Islet of Langerhans (tissue), 1 donor: Measurements from ENCODE around the gene GRIK4.

Source experiments
- FAIRE-seq: peaks from one replicate; lab custom pipeline; 2011; peaks lifted over from hg19 to GRCh38; lab: Jason Lieb, UNC

The GRIK4 gene

GRCh38 chr11:120710354-120711131 lies 199.0 kb downstream of the GRIK4 start:
- FAIRE-seq = no peak

DNA sequence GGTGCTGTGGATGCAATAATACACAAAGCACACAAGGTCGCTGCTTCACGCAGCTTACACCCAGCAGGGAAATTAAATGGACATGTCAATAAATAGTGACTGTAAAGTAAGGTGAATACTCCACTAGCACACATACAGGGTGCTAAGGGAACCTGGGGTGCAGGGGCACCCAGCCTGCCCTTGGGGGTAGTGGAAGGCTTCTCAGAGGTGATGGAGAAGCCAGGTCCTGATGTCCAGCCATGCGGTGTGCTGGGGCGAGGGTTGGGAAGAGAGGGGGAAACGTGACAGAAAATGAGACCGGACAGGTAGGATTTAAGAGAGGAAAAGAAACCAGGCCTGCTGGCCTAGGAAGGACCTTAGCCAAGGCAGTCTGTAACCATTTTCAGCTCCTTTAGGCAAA lies 200.5 kb downstream of the GRIK4 start:
- no peak for FAIRE-seq

DNA sequence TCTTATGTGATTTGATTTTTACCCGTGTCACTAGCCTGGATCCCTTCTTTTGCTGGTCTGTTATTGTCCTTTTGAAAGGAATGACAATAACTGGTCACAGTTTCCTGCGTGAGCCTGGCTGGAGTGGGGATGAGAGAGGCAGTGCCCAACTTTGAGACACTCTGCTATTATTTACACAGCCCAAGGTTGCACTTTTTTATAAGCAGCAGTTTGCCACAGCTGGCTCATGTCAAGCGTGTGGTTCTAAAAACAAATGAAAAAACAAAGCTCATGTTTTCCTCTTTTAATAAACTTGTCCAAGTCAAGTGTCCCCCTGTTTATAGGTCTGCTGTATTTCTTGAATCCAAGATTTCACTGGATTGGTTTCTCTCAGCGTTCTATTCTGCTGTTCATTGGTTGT lies 201.3 kb downstream of the GRIK4 start:
- FAIRE-seq = no peak

DNA sequence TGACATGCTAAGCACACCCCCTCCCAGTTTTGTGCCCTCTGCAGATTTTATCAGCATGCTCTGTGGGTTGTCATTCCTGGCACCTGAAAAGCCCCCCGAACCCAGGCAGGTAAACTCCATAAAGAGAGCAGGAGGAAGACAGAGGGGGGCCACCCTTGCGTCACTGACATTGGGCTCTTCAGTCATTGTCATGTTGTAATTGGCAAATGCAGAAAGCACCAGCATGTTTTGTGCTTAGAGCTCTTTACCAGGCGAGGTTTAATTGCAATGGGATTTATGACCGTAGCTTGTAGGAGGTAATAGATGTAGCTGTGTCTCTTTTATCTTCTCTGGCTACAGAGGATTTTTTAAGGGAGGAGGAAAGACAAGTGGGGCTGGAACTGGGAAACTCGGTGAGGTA lies 201.7 kb downstream of the GRIK4 start:
- no peak for FAIRE-seq

GRCh38 chr11:120714438-120714837 lies 202.9 kb downstream of the GRIK4 start:
- FAIRE-seq = no peak

GRCh38 chr11:120715239-120715638 lies 203.7 kb downstream of the GRIK4 start:
- no peak for FAIRE-seq

DNA sequence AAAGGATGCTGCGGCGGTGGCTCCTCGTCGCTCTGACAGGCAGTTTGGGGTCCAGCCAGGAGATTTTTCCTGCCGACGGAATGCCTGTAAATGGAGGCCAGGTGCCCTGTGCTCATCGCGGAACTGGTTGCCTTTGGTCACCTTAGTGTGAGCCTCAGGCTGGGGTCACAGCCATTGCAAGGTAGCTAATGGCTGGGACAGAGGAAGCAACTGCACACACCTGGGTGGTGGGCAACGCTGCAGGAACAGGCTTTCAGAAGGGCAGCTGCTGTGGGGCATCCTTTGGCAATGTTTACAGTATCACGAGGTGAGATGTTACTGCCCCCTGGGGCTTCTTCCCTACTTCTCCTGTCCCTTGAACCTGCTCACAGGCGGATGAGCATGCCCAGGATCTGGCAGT lies 205.5 kb downstream of the GRIK4 start:
- no peak for FAIRE-seq

DNA sequence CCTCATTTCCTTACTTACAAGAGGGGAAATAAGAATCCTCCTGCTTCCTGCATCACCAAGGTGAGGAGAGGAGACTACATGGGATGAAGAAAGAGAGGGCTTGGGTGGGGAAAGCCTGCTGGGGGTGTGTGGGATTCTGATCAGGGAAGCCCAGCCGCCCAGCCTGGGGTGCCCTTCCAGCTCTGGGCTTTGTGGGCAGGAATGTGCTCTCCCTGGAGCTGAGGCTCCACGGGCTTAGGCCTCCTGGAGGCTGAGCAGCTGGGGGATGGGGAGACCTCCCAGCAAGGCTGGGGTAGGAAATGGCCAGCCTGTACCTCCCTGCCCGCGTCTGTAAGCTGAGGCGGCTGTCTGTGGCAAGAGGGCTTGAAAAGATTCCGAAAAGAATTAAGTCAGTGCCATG lies 206.1 kb downstream of the GRIK4 start:
- no peak for FAIRE-seq

GRCh38 chr11:120718171-120718570 lies 206.6 kb downstream of the GRIK4 start:
- no peak for FAIRE-seq

DNA sequence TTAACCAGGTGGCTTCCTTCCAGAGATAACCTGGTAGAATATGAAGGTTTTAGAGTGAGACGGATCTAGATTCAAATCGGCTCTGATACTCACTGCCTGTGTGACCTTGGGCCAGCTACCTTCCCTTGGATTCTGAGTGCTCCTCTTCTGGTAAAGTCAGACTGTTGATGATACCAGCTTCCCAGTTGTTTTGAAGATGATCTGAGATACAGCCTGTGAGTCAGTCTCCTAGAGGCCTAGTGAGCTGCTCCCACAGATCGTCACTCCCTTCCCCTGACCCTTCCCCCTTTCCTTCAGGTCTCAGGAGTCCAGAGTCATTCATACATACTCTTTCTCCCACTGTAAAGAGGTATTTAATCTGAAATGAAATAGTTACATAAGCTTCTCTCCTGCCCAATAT lies 207.8 kb downstream of the GRIK4 start:
- no peak for FAIRE-seq

DNA sequence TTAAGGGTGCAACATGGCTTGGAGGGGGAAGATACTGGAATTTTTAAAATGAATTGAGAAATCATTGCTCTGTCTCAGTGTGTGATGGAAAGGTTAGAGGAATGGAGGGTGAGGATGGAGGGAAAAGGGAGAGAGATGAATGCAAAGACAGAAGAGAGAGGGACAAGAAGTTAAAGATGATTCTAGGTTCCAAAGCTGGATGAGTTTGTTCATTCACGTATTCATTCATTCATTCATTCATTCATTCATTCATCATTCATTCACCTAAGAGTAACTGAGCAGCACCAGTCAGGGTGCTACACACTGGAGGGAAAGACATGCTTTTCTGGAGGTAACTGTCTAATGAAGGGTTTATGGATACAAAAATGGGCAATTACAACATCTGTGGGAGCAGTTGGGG lies 209.2 kb downstream of the GRIK4 start:
- no peak for FAIRE-seq

GRCh38 chr11:120722524-120722923 lies 211.0 kb downstream of the GRIK4 start:
- no peak for FAIRE-seq

GRCh38 chr11:120723751-120724150 lies 212.2 kb downstream of the GRIK4 start:
- no peak for FAIRE-seq

- no peak for FAIRE-seq
Measured at GRCh38 chr11:120727752-120728151, 216.2 kb downstream of the GRIK4 start.

DNA sequence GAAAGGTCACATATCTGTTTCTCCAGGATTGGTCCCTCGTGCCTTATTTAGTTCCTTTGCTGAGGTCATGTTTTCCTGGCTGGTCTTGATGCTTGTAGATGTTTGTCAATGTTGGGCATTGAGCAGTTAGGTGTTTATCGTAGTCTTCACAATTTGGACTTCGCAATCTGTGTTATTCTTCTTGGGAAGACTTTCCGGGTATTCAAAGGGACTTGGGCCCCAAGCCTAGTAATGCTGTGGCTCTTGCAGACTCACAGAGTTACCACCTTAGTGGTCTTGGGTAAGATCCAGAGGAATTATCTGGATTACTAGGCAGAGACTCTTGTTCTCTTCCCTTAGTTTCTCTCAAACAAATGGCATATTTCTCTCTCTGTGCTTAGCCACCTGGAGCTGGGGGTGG lies 223.5 kb downstream of the GRIK4 start:
- FAIRE-seq = no peak

GRCh38 chr11:120738516-120739046 lies 227.0 kb downstream of the GRIK4 start:
- no peak for FAIRE-seq

DNA sequence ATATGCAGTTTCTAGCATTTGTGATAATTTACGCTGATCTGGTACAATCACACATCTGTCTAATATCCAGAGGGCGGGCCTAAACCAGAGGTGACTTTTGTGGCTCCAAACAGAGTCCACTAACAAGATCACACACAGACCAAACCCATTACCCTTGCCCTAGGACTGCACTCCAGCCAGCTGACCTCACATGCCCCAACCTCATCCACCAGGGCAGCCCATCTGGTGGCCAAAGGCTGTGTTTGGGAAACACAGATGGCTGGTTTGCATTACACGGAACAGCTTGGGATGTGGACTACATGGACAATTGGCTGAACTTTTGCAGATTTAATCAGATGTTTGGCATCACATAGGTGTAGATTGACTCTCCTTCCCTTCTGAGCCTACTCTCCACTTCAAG lies 228.2 kb downstream of the GRIK4 start:
- no peak for FAIRE-seq

DNA sequence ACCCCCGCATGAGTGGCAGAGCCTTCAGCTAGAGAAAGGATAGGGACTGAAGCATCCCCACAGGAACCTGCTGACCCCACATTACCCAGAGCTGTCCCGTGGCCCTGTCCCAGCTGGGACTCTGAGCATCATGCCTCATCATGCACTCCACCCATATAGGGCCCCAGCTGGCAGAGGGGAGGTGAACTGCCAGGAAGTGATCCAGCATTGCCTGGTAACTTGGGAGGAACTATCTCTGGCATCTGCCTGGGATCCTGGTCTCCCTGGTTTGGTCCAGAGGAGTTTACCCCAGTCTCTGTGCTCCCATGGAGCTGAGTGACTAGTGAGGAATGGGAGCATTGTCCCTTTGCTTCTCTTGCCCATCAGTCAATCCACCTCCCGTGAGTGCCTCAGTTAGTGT lies 228.8 kb downstream of the GRIK4 start:
- FAIRE-seq = no peak

- FAIRE-seq = no peak
Measured at GRCh38 chr11:120744016-120744994, 232.8 kb downstream of the GRIK4 start.

- no peak for FAIRE-seq
Measured at GRCh38 chr11:120746376-120746775, 234.8 kb downstream of the GRIK4 start.

DNA sequence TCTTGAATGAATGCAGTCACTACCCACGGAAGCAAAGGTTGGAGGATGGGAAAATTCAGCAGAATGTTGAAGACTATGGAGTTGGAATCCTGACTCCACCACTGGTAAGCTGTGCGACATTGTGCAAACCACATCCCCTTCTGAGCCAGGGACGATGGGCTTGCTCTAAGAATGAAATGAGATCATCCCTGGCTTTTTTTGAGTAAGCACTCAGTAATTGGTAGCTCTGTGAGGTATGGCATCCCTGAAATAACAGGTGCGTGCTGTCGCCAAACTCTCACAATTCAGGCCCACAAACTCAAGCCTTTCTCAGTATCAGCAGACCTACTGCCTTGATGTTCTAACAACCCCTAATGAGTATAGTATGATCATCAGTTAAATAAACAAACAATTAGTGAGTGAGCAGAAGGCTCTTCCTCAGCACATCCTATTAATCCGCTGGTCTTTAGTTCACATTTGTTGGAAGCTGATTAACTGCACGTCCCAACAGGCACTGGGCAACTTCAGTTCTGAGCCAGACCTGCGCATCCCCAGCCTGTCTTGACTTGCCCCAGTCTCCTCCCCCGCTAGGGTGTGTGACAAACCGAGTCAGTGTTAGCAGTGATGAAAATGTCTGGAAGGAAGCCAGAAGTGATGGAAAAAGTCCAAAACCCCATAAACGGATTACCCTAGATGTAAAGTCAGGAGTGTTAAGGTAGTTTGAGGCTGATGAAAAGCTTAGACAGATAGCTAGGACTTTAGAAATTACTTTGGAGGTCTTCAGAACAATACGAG lies 235.5 kb downstream of the GRIK4 start:
- FAIRE-seq = no peak
